GM23338 (cell line): ENCODE measurements around the gene IL12A. TPM values are rescaled to one million over a fixed set of nuclear protein-coding genes. Genes with fewer than 3 reads are reported as not detected.

Experiments
- ATAC-seq: fragments of 200-7000 bp; cut with Tn5 transposase; 3 replicates; pipeline ENCODE4 v1.9.1; 2020
- DNase-seq: peaks from one replicate; pipeline ENCODE4 v3.0.0-alpha.2; 2015; ENCODE audit warnings: low spot score
- H2AFZ ChIP-seq: fragments of 200-600 bp; sonication (generic); 2 replicates; pipeline ENCODE4 v1.8.0; 2016; ENCODE audit warnings: antibody characterized with exemption, mild to moderate bottlenecking, moderate library complexity
- H3F3A ChIP-seq: fragments of 200-600 bp; sonication (generic); replicated peaks from 2 replicates; pipeline ENCODE4 v1.8.0; 2017; ENCODE audit warnings: antibody characterized with exemption, mixed run types, low read depth
- H3K27ac ChIP-seq: fragments of 200-600 bp; sonication (generic); 2 replicates; pipeline ENCODE4 v1.6.1; 2016; ENCODE audit warnings: low read depth
- H3K27me3 ChIP-seq: fragments of 200-600 bp; sonication (generic); 2 replicates; pipeline ENCODE4 v1.8.0; 2016; ENCODE audit warnings: mild to moderate bottlenecking, mixed run types, moderate library complexity; ENCODE audit not compliant: insufficient read depth
- H3K36me3 ChIP-seq: fragments of 200-600 bp; sonication (generic); 2 replicates; pipeline ENCODE4 v1.8.0; 2016; ENCODE audit warnings: mild to moderate bottlenecking; ENCODE audit not compliant: insufficient read depth
- H3K4me1 ChIP-seq: fragments of 200-600 bp; sonication (generic); 2 replicates; pipeline ENCODE4 v1.8.0; 2016; ENCODE audit warnings: mild to moderate bottlenecking, moderate library complexity; ENCODE audit not compliant: insufficient read depth
- H3K4me2 ChIP-seq: fragments of 200-600 bp; sonication (generic); 2 replicates; pipeline ENCODE4 v1.7.1; 2017; ENCODE audit warnings: mixed run types
- H3K4me3 ChIP-seq: fragments of 200-600 bp; sonication (generic); 2 replicates; pipeline ENCODE4 v1.6.1; 2016; ENCODE audit warnings: mixed run types
- H3K79me2 ChIP-seq: fragments of 200-600 bp; sonication (generic); replicated peaks from 2 replicates; pipeline ENCODE4 v1.8.0; 2017; ENCODE audit warnings: mild to moderate bottlenecking; ENCODE audit not compliant: insufficient read depth
- H3K9me2 ChIP-seq: fragments of 200-600 bp; sonication (generic); 2 replicates; pipeline ENCODE4 v1.8.0; 2017; ENCODE audit not compliant: insufficient read depth
- H4K20me1 ChIP-seq: fragments of 200-600 bp; sonication (generic); replicated peaks from 2 replicates; pipeline ENCODE4 v1.8.0; 2017; ENCODE audit warnings: mild to moderate bottlenecking; ENCODE audit not compliant: insufficient read depth
- H3K27ac Mint-ChIP-seq: 2 replicates; pipeline ENCODE4 v1.8.0; 2020; ENCODE audit warnings: inconsistent platforms, mild to moderate bottlenecking, moderate library complexity, mixed read lengths
- H3K27me3 Mint-ChIP-seq: 3 replicates; pipeline ENCODE4 v1.8.0; 2022; ENCODE audit warnings: low read depth, mild to moderate bottlenecking, moderate library complexity, mixed read lengths, inconsistent platforms; ENCODE audit not compliant: insufficient read depth, poor library complexity
- H3K36me3 Mint-ChIP-seq: 3 replicates; pipeline ENCODE4 v1.8.0; 2021; ENCODE audit warnings: low read depth, mild to moderate bottlenecking, inconsistent platforms, moderate library complexity, mixed read lengths
- H3K4me1 Mint-ChIP-seq: 3 replicates; pipeline ENCODE4 v1.8.0; 2020; ENCODE audit warnings: mild to moderate bottlenecking, inconsistent platforms, mixed read lengths
- H3K4me3 Mint-ChIP-seq: 3 replicates; pipeline ENCODE4 v1.8.0; 2021; ENCODE audit warnings: moderate library complexity, mild to moderate bottlenecking, inconsistent platforms, mixed read lengths
- H3K9me3 Mint-ChIP-seq: 3 replicates; pipeline ENCODE4 v1.8.0; 2020; ENCODE audit warnings: moderate library complexity, mild to moderate bottlenecking, inconsistent platforms, mixed read lengths
- CREB1 ChIP-seq: fragments of 250-450 bp; sonication (Bioruptor Pico); IDR thresholded peaks from 2 replicates; pipeline ENCODE4 v1.5.0; 2020; ENCODE audit warnings: low read depth, mild to moderate bottlenecking, moderate library complexity
- CTCF ChIP-seq, 2 experiments: fragments of 200-600 bp in 1 of 2; sonication (generic) in 1 of 2; conservative IDR thresholded peaks; 2 replicates each; pipeline versions ENCODE4 v1.5.1 to v1.6.1; 2016 to 2017; ENCODE audit warnings: antibody characterized with exemption in 2 of 2, low read depth in 2 of 2, mild to moderate bottlenecking in 2 of 2, moderate library complexity in 1 of 2
- ETS1 ChIP-seq: IDR thresholded peaks from 2 replicates; pipeline ENCODE4 v1.6.1; 2016; ENCODE audit warnings: antibody characterized with exemption
- EZH2 ChIP-seq: fragments of 200-600 bp; sonication (generic); IDR thresholded peaks from one replicate; pipeline ENCODE4 v1.8.0; 2017; ENCODE audit warnings: antibody characterized with exemption, mild to moderate bottlenecking, low read depth; ENCODE audit not compliant: unreplicated experiment
- EZH2phosphoT487 ChIP-seq: fragments of 200-600 bp; sonication (generic); IDR thresholded peaks from one replicate; pipeline ENCODE4 v1.8.1; 2018; ENCODE audit warnings: antibody characterized with exemption; ENCODE audit not compliant: unreplicated experiment
- JUNB ChIP-seq: IDR thresholded peaks from one replicate; pipeline ENCODE4 v1.6.1; 2016; ENCODE audit warnings: antibody characterized with exemption; ENCODE audit not compliant: unreplicated experiment
- NANOG ChIP-seq: IDR thresholded peaks from 2 replicates; pipeline ENCODE4 v1.6.1; 2016; ENCODE audit warnings: antibody characterized with exemption, borderline replicate concordance
- POLR2AphosphoS5 ChIP-seq: IDR thresholded peaks from 2 replicates; pipeline ENCODE4 v1.6.1; 2016; ENCODE audit warnings: antibody characterized with exemption, low read depth
- REST ChIP-seq: IDR thresholded peaks from one replicate; pipeline ENCODE4 v1.6.1; 2018; ENCODE audit warnings: antibody characterized with exemption; ENCODE audit not compliant: unreplicated experiment
- STAT1 ChIP-seq: IDR thresholded peaks from one replicate; pipeline ENCODE4 v1.6.1; 2016; ENCODE audit warnings: antibody characterized with exemption; ENCODE audit not compliant: unreplicated experiment
- ZNF114 ChIP-seq: fragments of 250-450 bp; sonication (Bioruptor Pico); IDR thresholded peaks from 2 replicates; pipeline ENCODE4 v1.5.0; 2020; ENCODE audit warnings: mild to moderate bottlenecking, moderate library complexity
- ZNF331 ChIP-seq: fragments of 250-450 bp; sonication (Bioruptor Pico); IDR thresholded peaks from 2 replicates; pipeline ENCODE4 v1.5.0; 2020; ENCODE audit warnings: low read depth, mild to moderate bottlenecking, moderate library complexity
- polyA plus RNA-seq: library from polyadenylated mRNA; unstranded; fragments of >200 nt; fragmentation: Nextera tagmentation; extraction: Ambion mirVana; gene quantifications from 2 replicates; pipeline ENCODE4 v1.2.1, GENCODE V29; 2016
- total RNA-seq: library from RNA; depleted of rRNA; stranded (reverse); fragments of >200 nt; shearing (Covaris generic); gene quantifications from 2 replicates; pipeline ENCODE4 v1.2.3, GENCODE V29; 2014

The IL12A gene
- total and polyA plus RNA-seq, 2 experiments from 2014 or later: 0.69 to 1.3 TPM

- peaks cover 8% of the 10 kb centered on the region for H3K27me3 Mint-ChIP-seq
- peaks cover 29% of the 10 kb centered on the region for H3K4me1 ChIP-seq
- no peak overlapping the region for H3K4me2 ChIP-seq
- ATAC-seq (no peak), DNase-seq (no peak)
- H3K79me2 ChIP-seq: no peaks in the 10 kb centered on the region
- peaks cover 26% of the 10 kb centered on the region for H3K4me1 Mint-ChIP-seq
- no peak overlapping the region for H2AFZ ChIP-seq
- H3K36me3 Mint-ChIP-seq: peaks cover 10% of the 10 kb centered on the region; the same call in 2 of the 3 replicates
- H3K36me3 ChIP-seq: no peaks in the 10 kb centered on the region
- H3K27ac Mint-ChIP-seq: no peak overlapping the region
- no peaks in the 10 kb centered on the region for H3K9me2 ChIP-seq
- no peaks in the 10 kb centered on the region for H4K20me1 ChIP-seq
- H3K4me3 ChIP-seq: no peak overlapping the region
- H3K27me3 ChIP-seq: no peaks in the 10 kb centered on the region
- TF ChIP-seq POLR2AphosphoS5 (no peak), NANOG (no peak), JUNB (no peak), CREB1 (CRISPR knock-in tag) (no peak), STAT1 (no peak), ETS1 (no peak), ZNF331 (no peak), REST (no peak)
- H3K4me3 Mint-ChIP-seq: no peak overlapping the region
- no peak overlapping the region for H3K27ac ChIP-seq
- H3K9me3 Mint-ChIP-seq: peaks cover 8% of the 10 kb centered on the region; the same call in 2 of the 3 replicates
- H3F3A ChIP-seq: no peaks in the 10 kb centered on the region
Measured at GRCh38 chr3:159996018-159996417, 7.4 kb downstream of the IL12A start.

- Histone ChIP-seq H3K27me3 (no peaks in the 10 kb centered on the region), H3K9me2 (no peaks in the 10 kb centered on the region), H4K20me1 (no peaks in the 10 kb centered on the region), H3K36me3 (no peaks in the 10 kb centered on the region), H3K79me2 (no peaks in the 10 kb centered on the region), H3K4me3 (no peak overlapping the region), H3K4me2 (no peak overlapping the region), H3K4me1 (peaks cover 36% of the 10 kb centered on the region), H3K27ac (no peak overlapping the region), H3F3A (no peaks in the 10 kb centered on the region), H2AFZ (no peak overlapping the region)
- H3K27me3 Mint-ChIP-seq: peaks cover 10% of the 10 kb centered on the region
- peaks cover 34% of the 10 kb centered on the region for H3K4me1 Mint-ChIP-seq
- DNase-seq (no peak), ATAC-seq (no peak)
- 0 out of 3 replicates have a peak, but pooled peaks cover 2% of the 10 kb centered on the region for H3K9me3 Mint-ChIP-seq
- no peak overlapping the region for H3K27ac Mint-ChIP-seq
- H3K4me3 Mint-ChIP-seq: no peak overlapping the region
- TF ChIP-seq ZNF114 (CRISPR knock-in tag) (no peak), ZNF331 (no peak), STAT1 (no peak), ETS1 (no peak), REST (no peak), EZH2 (no peak), NANOG (no peak), CTCF (conservative IDR thresholded peaks at IDR 0.05; ENCODE audit: low read depth in 2 of 2) (no peak), JUNB (no peak), CREB1 (CRISPR knock-in tag) (no peak), EZH2phosphoT487 (no peak), POLR2AphosphoS5 (no peak)
- H3K36me3 Mint-ChIP-seq: peaks cover 4% of the 10 kb centered on the region; the same call in 2 of the 3 replicates
Measured at GRCh38 chr3:159996959-159997358, 8.3 kb downstream of the IL12A start.
